KMS-11 (cell line): ENCODE results near the gene KRT3.

Experiments
- H2AFZ ChIP-seq: fragments of 200-600 bp; sonication (generic); 2 replicates; pipeline ENCODE4 v1.6.1; 2016; ENCODE audit warnings: antibody characterized with exemption, mixed run types, low read depth
- H3K27ac ChIP-seq: fragments of 200-600 bp; sonication (generic); 2 replicates; pipeline ENCODE4 v1.6.1; 2016; ENCODE audit warnings: mild to moderate bottlenecking, mixed run types
- H3K27me3 ChIP-seq: fragments of 200-600 bp; sonication (generic); 2 replicates; pipeline ENCODE4 v1.6.1; 2017; ENCODE audit warnings: mild to moderate bottlenecking, low read depth, mixed run types, moderate library complexity; ENCODE audit not compliant: insufficient read depth
- H3K36me3 ChIP-seq: fragments of 200-600 bp; sonication (generic); 2 replicates; pipeline ENCODE4 v1.6.1; 2017; ENCODE audit warnings: mild to moderate bottlenecking, mixed run types; ENCODE audit not compliant: insufficient read depth
- H3K4me1 ChIP-seq: fragments of 200-600 bp; sonication (generic); 2 replicates; pipeline ENCODE4 v1.6.1; 2016; ENCODE audit warnings: mild to moderate bottlenecking, low read depth, mixed run types; ENCODE audit not compliant: poor library complexity, severe bottlenecking
- H3K4me2 ChIP-seq: fragments of 200-600 bp; sonication (generic); 2 replicates; pipeline ENCODE4 v1.7.0; 2016; ENCODE audit warnings: mild to moderate bottlenecking, mixed run types
- H3K4me3 ChIP-seq: fragments of 200-600 bp; sonication (generic); IDR thresholded peaks from 2 replicates; pipeline ENCODE4 v1.6.1; 2017; ENCODE audit warnings: low read depth, low read length, mixed read lengths; ENCODE audit not compliant: insufficient read depth
- H3K79me2 ChIP-seq: fragments of 200-600 bp; sonication (generic); 2 replicates; pipeline ENCODE4 v1.6.1; 2016; ENCODE audit warnings: low read depth, mixed run types; ENCODE audit not compliant: insufficient read depth
- H3K9ac ChIP-seq: fragments of 200-600 bp; sonication (generic); 2 replicates; pipeline ENCODE4 v1.6.1; 2016; ENCODE audit warnings: mild to moderate bottlenecking, mixed run types
- H4K20me1 ChIP-seq: fragments of 200-600 bp; sonication (generic); 2 replicates; pipeline ENCODE4 v1.6.1; 2016; ENCODE audit warnings: mild to moderate bottlenecking, mixed run types; ENCODE audit not compliant: insufficient read depth
- TF ChIP-seq, protein P1 (sequence below): fragments of 200-600 bp; sonication (generic); conservative IDR thresholded peaks from 2 replicates; pipeline ENCODE4 v1.6.1; 2017; ENCODE audit warnings: low read depth, mild to moderate bottlenecking, antibody characterized with exemption, low read length, moderate library complexity, mixed read lengths

The KRT3 gene

DNA sequence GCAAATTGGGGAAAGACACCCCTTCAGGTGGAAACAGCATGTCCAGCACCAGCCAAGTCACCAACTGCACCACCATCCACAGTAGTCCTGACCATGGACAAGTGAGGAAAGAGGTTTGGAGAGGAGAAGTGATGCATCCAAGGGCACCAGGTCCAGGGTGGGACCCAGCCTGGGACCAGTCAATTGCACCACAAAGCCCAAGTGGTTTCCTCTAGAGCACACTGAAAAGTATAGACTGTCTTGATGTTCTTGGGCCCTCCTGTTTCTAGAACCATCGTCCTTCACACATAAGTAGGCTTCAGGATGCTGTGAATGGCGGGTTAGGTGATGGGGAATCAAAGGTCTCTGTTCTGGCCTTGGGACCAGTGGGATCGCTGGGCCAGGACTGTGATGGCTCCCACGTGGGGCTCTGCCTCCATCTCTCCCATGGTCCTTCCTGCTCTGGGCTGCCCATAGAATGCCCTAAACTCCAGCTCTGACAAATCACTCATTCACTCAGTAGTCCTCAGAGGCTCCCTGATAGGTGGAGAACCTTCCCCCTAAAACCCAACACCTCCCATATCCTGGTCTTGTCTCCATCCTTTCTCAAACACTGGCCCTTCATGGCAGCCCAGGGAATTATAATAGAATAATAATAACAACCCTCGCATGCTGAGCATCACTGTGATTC is 29.0 kb upstream of the KRT3 start:
- Histone ChIP-seq H3K4me2 (no peak overlapping the region), H3K27me3 (peaks cover 52% of the 10 kb centered on the region), H3K36me3 (no peaks in the 10 kb centered on the region), H4K20me1 (no peaks in the 10 kb centered on the region), H3K27ac (no peak overlapping the region), H2AFZ (no peak overlapping the region), H3K4me3 (no peak overlapping the region), H3K79me2 (no peaks in the 10 kb centered on the region), H3K9ac (no peak overlapping the region), H3K4me1 (no peaks in the 10 kb centered on the region)
- TF ChIP-seq, protein P1, sequence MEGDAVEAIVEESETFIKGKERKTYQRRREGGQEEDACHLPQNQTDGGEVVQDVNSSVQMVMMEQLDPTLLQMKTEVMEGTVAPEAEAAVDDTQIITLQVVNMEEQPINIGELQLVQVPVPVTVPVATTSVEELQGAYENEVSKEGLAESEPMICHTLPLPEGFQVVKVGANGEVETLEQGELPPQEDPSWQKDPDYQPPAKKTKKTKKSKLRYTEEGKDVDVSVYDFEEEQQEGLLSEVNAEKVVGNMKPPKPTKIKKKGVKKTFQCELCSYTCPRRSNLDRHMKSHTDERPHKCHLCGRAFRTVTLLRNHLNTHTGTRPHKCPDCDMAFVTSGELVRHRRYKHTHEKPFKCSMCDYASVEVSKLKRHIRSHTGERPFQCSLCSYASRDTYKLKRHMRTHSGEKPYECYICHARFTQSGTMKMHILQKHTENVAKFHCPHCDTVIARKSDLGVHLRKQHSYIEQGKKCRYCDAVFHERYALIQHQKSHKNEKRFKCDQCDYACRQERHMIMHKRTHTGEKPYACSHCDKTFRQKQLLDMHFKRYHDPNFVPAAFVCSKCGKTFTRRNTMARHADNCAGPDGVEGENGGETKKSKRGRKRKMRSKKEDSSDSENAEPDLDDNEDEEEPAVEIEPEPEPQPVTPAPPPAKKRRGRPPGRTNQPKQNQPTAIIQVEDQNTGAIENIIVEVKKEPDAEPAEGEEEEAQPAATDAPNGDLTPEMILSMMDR, result no peak

DNA sequence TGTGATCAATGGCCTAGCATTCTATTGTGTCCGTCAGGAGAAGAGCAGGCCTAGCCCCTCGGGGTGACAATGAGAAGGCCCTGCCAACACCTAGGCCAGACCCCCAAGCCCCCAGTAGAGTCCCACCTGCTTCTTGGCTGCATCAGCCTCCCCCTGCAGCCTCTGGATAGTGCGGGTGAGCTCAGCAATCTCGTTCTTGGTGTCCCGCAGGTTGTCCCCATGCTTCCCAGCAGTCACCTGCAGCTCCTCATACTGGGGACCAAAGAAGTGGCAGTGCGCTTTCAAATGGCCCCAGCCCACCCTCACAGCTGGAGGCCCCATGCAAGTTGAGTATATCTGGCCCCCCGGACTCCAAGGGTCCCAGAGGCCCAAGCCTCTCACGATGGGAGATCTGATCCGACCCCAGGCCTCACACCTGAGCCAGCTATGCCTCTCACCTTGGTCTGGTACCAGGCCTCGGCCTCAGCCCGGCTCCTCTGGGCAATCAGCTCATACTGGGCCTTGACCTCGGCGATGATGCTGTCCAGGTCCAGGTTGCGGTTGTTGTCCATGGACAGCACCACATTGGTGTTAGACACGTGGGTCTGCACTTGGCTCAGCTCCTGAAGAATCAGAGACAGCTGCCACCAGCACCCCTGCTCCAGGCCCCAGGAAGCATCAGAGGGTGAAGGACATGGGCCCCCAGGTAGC is 28.0 kb upstream of the KRT3 start:
- Histone ChIP-seq H4K20me1 (no peaks in the 10 kb centered on the region), H2AFZ (no peak overlapping the region), H3K36me3 (no peaks in the 10 kb centered on the region), H3K4me2 (no peak overlapping the region), H3K27me3 (peaks cover 50% of the 10 kb centered on the region), H3K27ac (no peak overlapping the region), H3K9ac (no peak overlapping the region), H3K4me1 (no peaks in the 10 kb centered on the region), H3K79me2 (no peaks in the 10 kb centered on the region), H3K4me3 (no peak overlapping the region)
- TF ChIP-seq, protein P1, result no peak

DNA sequence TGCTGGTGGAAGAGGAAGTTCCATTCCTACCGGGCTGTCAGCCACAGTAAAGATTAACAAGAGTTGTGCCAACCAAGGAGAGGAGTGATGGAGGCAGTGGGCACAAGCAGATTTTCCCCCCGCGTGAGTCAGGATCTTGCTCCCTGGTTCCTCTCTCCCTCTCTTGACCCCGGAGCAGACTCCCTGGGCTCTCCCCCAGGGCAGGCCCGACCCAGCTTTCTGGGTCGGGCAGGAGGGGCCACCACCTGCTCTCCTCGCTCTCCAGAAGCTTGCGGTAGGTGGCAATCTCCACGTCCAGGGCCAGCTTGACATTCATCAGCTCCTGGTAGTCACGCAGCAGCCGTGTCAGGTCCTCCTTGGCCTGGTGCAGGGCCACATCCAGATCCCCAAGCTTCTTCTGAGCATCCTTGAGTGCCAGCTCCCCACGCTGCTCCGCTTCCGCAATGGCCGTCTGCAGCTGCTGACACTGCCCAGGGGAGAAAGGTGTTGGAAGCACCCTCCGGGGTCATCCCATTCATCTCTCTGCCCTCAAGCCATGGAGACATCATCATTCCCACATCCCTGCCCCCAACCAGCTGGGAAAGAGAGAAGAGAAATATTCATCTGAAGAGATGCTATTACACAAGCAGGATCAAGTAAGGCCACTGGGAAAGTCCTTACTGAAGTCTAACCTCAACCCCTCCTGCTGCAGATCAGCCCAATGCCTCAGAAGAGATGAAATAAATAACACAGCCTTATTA is 27.0 kb upstream of the KRT3 start:
- H3K4me2 ChIP-seq, result no peak overlapping the region
- TF ChIP-seq, protein P1, result no peak
- H3K27me3 ChIP-seq, result peaks cover 52% of the 10 kb centered on the region

DNA sequence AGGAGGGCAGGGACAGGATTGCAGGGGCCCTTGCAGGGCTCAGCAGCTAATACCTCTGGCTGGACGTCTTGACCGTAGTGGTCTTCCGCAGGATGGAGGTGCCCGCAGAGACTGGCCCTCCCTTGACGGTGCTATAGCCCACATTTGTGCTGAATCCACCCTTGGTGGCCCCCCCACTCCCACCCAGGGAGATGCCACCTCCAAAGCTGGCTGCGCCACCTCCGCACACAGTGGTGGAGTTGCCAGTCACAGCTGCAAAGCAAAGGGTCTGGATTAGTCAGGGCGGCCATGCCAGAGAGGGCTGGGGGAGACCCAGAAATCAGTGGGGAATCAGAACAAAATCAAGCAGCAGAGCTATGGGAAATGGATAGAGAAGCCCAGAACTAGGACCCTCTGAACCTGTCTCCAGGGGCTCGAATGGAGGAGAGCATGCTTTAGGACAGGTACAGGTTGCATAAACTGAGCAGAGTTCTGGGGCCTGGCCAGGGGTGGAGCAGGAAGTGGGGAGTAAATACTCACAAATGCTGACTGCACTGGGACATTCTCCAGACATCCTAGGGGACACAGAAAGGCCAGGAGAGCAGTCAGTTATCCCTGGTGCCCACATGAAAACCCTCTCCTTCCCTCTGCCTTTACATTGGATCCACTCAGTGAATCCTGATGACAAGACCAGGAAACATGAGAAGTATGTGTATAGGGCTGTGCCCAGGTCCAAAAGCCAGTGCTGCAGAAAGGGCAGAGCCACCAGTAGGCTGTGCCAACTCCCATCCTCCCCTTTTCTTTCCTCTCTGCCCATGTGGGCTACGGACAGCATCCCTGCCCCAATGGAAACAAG is 26.1 kb upstream of the KRT3 start:
- Histone ChIP-seq H3K27ac (no peak overlapping the region), H3K36me3 (no peaks in the 10 kb centered on the region), H3K27me3 (peaks cover 52% of the 10 kb centered on the region), H3K79me2 (no peaks in the 10 kb centered on the region), H3K4me3 (no peak overlapping the region), H4K20me1 (no peaks in the 10 kb centered on the region), H3K4me1 (no peaks in the 10 kb centered on the region), H3K9ac (no peak overlapping the region), H3K4me2 (no peak overlapping the region), H2AFZ (no peak overlapping the region)
- TF ChIP-seq, protein P1, result no peak

More for the DNA sequence above, 27.0 kb upstream of the KRT3 start:
- H3K9ac ChIP-seq, result no peak overlapping the region
- no peaks in the 10 kb centered on the region for H4K20me1 ChIP-seq
- no peaks in the 10 kb centered on the region for H3K79me2 ChIP-seq
- no peak overlapping the region for H2AFZ ChIP-seq
- H3K4me1 ChIP-seq, result no peaks in the 10 kb centered on the region
- no peaks in the 10 kb centered on the region for H3K36me3 ChIP-seq
- no peak overlapping the region for H3K27ac ChIP-seq
- H3K4me3 ChIP-seq, result no peak overlapping the region
